ENCODE measurements around the gene PLK2. TPM values are rescaled to one million over a fixed set of nuclear protein-coding genes. Genes with fewer than 3 reads are reported as not detected.

Gene PLK2
- total and polyA plus RNA-seq, 9 of the 15 experiments (the other 6 are each of a cell fraction or from before 2014, with no cell fraction given) = 0.58 TPM; not detected in 8

- Histone ChIP-seq H3K79me2 (ENCODE audit: control insufficient read depth, insufficient read depth, low read length) (no peaks in the 10 kb centered on the region), H3K4me2 (ENCODE audit: insufficient read depth, low read length) (no peak overlapping the region), H3K27ac (ENCODE audit: extremely low read depth, low read depth, low read length) (no peak overlapping the region), H3K9ac (ENCODE audit: insufficient read depth in 1 of 2, low read depth in 2 of 2, low read length in 2 of 2) (no peak overlapping the region), H3K27me3 (ENCODE audit: control insufficient read depth in 2 of 2, insufficient read depth in 2 of 2, low read length in 2 of 2) (no peaks in the 10 kb centered on the region), H4K20me1 (replicated peaks; ENCODE audit: control insufficient read depth, insufficient read depth, low read length) (no peaks in the 10 kb centered on the region), H3K9me3 (replicated peaks; ENCODE audit: control insufficient read depth, insufficient read depth, low read depth, low read length) (no peaks in the 10 kb centered on the region), H3K36me3 (ENCODE audit: control insufficient read depth, insufficient read depth, low read length) (no peaks in the 10 kb centered on the region), H3K9me1 (ENCODE audit: control insufficient read depth, insufficient read depth, low read length) (no peaks in the 10 kb centered on the region), H2AFZ (ENCODE audit: low read depth, low read length) (no peak overlapping the region), H3K4me3 (no peak overlapping the region), H3K4me1 (replicated peaks in 1 of 2; ENCODE audit: control insufficient read depth in 2 of 2, insufficient read depth in 2 of 2, low read length in 2 of 2) (no peaks in the 10 kb centered on the region)
- no peak for FAIRE-seq
- ATAC-seq = no peak
- CTCF ChIA-PET (ENCODE audit: low intra/inter-chr PET ratio) = no interaction called here
- no TSS peak for BruUV-seq (replicated peaks)
- POLR2A ChIA-PET = no interaction called here
- WGBS (ENCODE audit: insufficient coverage, low coverage, missing lambda C conversion rate) = 2% methylated on average over 4 of the region's 4 CpGs
- intact Hi-C loops (cut with micrococcal nuclease) (no loop called here), in situ Hi-C loops (cut with MboI) (no loop called here)
- no peak for TF ChIP-seq ZNF217 (CRISPR knock-in tag; IDR thresholded peaks at IDR 0.05)
- TF ChIP-seq SRF (CRISPR knock-in tag; IDR thresholded peaks at IDR 0.05) = peak in 1 of 2 experiments; percentile 52; a peak in 1 of 4 replicates
- DNase-seq (ENCODE audit: extremely low read depth in 1 of 4, low spot score in 3 of 4) = no peak
These were observed 47.8 kb upstream of the PLK2 start for GRCh38 chr5:58507715-58508114.

DNA sequence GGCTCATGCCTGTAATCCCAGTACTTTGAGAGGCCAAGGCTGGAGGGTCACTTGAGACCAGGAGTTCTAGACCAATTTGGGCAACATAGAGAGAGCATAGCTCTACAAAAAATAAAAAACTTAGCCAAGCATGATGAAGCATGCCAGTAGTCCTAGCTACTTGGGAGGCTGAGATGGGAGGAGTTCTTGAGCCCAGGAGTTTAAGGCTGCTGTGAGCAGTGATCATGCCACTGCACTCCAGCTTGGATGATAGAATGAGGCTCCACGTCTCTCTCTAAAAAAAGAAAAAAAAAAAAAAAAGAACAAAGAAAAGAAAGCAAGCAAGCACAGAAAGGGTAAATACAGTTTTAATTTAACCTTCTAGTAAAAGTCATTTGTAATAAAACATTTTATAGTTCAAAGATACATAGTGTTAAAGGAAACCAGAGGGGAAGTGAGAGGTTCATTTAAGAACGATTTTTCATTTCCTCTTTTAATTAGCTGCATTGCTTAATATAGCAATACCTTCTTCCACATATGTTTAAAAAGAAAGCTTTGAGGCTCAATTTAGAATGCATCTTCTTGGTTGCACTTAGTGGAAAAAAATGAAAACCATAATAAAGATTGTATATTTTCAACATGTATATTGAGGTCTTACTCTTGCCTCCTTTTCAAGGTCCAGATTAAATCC, 46.2 kb upstream of the PLK2 start:
- Histone ChIP-seq H3K27me3 (ENCODE audit: control insufficient read depth in 2 of 2, insufficient read depth in 2 of 2, low read length in 2 of 2) (no peaks in the 10 kb centered on the region), H3K4me1 (replicated peaks in 1 of 2; ENCODE audit: control insufficient read depth in 2 of 2, insufficient read depth in 2 of 2, low read length in 2 of 2) (no peaks in the 10 kb centered on the region), H3K9me1 (ENCODE audit: control insufficient read depth, insufficient read depth, low read length) (no peaks in the 10 kb centered on the region), H3K36me3 (ENCODE audit: control insufficient read depth, insufficient read depth, low read length) (no peaks in the 10 kb centered on the region), H3K9me3 (replicated peaks; ENCODE audit: control insufficient read depth, insufficient read depth, low read depth, low read length) (no peaks in the 10 kb centered on the region), H3K4me2 (ENCODE audit: insufficient read depth, low read length) (no peak overlapping the region), H3K79me2 (ENCODE audit: control insufficient read depth, insufficient read depth, low read length) (no peaks in the 10 kb centered on the region), H3K27ac (ENCODE audit: extremely low read depth, low read depth, low read length) (no peak overlapping the region), H2AFZ (ENCODE audit: low read depth, low read length) (no peak overlapping the region), H3K4me3 (no peak overlapping the region), H4K20me1 (replicated peaks; ENCODE audit: control insufficient read depth, insufficient read depth, low read length) (no peaks in the 10 kb centered on the region), H3K9ac (ENCODE audit: insufficient read depth in 1 of 2, low read depth in 2 of 2, low read length in 2 of 2) (no peak overlapping the region)
- POLR2A ChIA-PET = no interaction called here
- CTCF ChIA-PET (ENCODE audit: low intra/inter-chr PET ratio) = no interaction called here
- FAIRE-seq (no peak), ATAC-seq (no peak), DNase-seq (ENCODE audit: extremely low read depth in 1 of 4, low spot score in 3 of 4) (no peak)
- WGBS (ENCODE audit: insufficient coverage, low coverage, missing lambda C conversion rate) = 0% methylated on average over 2 of the region's 2 CpGs
- intact Hi-C loops (cut with micrococcal nuclease) = no loop called here
- in situ Hi-C loops (cut with MboI) = no loop called here
- BruUV-seq (replicated peaks) = no TSS peak
- no peak for TF ChIP-seq ZBTB7A (IDR thresholded peaks at IDR 0.05; ENCODE audit: borderline replicate concordance, control insufficient read depth, low read depth, low read length)
- TF ChIP-seq PHTF2 (CRISPR knock-in tag; IDR thresholded peaks at IDR 0.05) = no peak
- TF ChIP-seq TCF7L2 (IDR thresholded peaks at IDR 0.05; ENCODE audit: low read depth, low read length) = no peak
- no peak for TF ChIP-seq NFIX (CRISPR knock-in tag; IDR thresholded peaks at IDR 0.05; ENCODE audit: low read depth)
- no peak for TF ChIP-seq LEF1 (IDR thresholded peaks at IDR 0.05)
- no peak for TF ChIP-seq YY1 (IDR thresholded peaks at IDR 0.05; ENCODE audit: borderline replicate concordance in 1 of 3, control insufficient read depth in 1 of 3, extremely low read depth in 1 of 3, insufficient read depth in 3 of 3, insufficient read length in 1 of 3, insufficient replicate concordance in 2 of 3, low read depth in 1 of 3, low read length in 2 of 3)
- no peak for TF ChIP-seq ATF1 (CRISPR knock-in tag; IDR thresholded peaks at IDR 0.05)
- TF ChIP-seq ATF1 (tag; IDR thresholded peaks at IDR 0.05) = no peak
- TF ChIP-seq ZNF134 (CRISPR knock-in tag; conservative IDR thresholded peaks at IDR 0.05) = no peak
- TF ChIP-seq ZHX1 (conservative IDR thresholded peaks at IDR 0.05; ENCODE audit: low read length) = no peak
- no peak for TF ChIP-seq ZZZ3 (IDR thresholded peaks at IDR 0.05)
